SJSA1 (cell line): ENCODE data around the gene RELN. TPM values are rescaled to one million over a fixed set of nuclear protein-coding genes. Genes with fewer than 3 reads are reported as not detected.

Experiments
- DNase-seq, 2 experiments: peaks; one replicate each; pipeline ENCODE4 v3.0.0-alpha.2; 2015 to 2020; ENCODE audit warnings: low spot score in 2 of 2, low read depth in 1 of 2
- H3K27ac ChIP-seq: fragments of 250-450 bp; sonication (Bioruptor Pico); 2 replicates; pipeline ENCODE4 v1.5.1; 2020; ENCODE audit warnings: mild to moderate bottlenecking, moderate library complexity
- H3K27me3 ChIP-seq: fragments of 250-450 bp; sonication (Bioruptor Pico); replicated peaks from 2 replicates; pipeline ENCODE4 v1.5.1; 2020; ENCODE audit warnings: mild to moderate bottlenecking, moderate library complexity
- H3K36me3 ChIP-seq: fragments of 250-450 bp; sonication (Bioruptor Pico); 2 replicates; pipeline ENCODE4 v1.5.1; 2020; ENCODE audit warnings: mild to moderate bottlenecking
- H3K4me1 ChIP-seq: fragments of 250-450 bp; sonication (Bioruptor Pico); replicated peaks from 2 replicates; pipeline ENCODE4 v1.6.1; 2021; ENCODE audit warnings: mild to moderate bottlenecking
- H3K4me3 ChIP-seq: fragments of 250-450 bp; sonication (Bioruptor Pico); 2 replicates; pipeline ENCODE4 v1.5.1; 2020; ENCODE audit warnings: mild to moderate bottlenecking
- H3K9me3 ChIP-seq: fragments of 250-450 bp; sonication (Bioruptor Pico); replicated peaks from 2 replicates; pipeline ENCODE4 v1.5.1; 2020; ENCODE audit warnings: mild to moderate bottlenecking
- total RNA-seq: library from RNA; depleted of rRNA; stranded (reverse); fragments of >200 nt; shearing (Covaris generic); gene quantifications from 2 replicates; pipeline ENCODE4 v1.2.3, GENCODE V29; 2014

RELN gene
- total RNA-seq, 1 experiment from 2014 or later = 0.03 TPM

- Histone ChIP-seq H3K36me3 (no peaks in the 10 kb centered on the region), H3K9me3 (no peaks in the 10 kb centered on the region), H3K4me3 (no peak overlapping the region), H3K4me1 (peaks cover 4% of the 10 kb centered on the region; the same call in 1 of the 2 replicates), H3K27ac (no peak overlapping the region), H3K27me3 (no peaks in the 10 kb centered on the region)
- DNase-seq = no peak
These were observed 359.1 kb downstream of the RELN start for GRCh38 chr7:103630318-103630717.

GRCh38 chr7:103628742-103629141 lies 360.7 kb downstream of the RELN start:
- Histone ChIP-seq H3K4me3 (no peak overlapping the region), H3K9me3 (no peaks in the 10 kb centered on the region), H3K36me3 (no peaks in the 10 kb centered on the region), H3K27me3 (no peaks in the 10 kb centered on the region), H3K27ac (no peak overlapping the region), H3K4me1 (peaks cover 4% of the 10 kb centered on the region; the same call in 1 of the 2 replicates)
- no peak for DNase-seq

DNA sequence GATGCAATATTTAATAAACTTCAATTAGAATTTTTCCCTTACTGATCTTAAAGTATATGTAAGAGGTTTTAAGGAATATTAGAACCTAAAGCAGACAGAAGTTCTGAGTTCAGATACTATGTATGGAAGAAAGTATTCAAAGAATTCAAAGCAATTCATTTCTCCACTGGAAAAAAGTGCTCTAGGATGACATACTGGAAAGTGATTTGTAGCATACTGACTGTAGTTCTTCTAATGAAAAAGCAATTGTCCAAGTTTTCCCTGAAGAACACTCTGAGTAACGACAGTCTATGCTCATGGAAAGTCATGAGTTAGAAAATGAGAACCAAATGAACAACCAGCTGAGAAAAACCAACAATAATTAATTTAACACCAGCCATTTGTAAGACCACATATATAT lies 362.7 kb downstream of the RELN start:
- Histone ChIP-seq H3K27ac (no peak overlapping the region), H3K4me1 (no peaks in the 10 kb centered on the region), H3K27me3 (no peaks in the 10 kb centered on the region), H3K36me3 (no peaks in the 10 kb centered on the region), H3K9me3 (no peaks in the 10 kb centered on the region), H3K4me3 (no peak overlapping the region)
- DNase-seq = no peak

DNA sequence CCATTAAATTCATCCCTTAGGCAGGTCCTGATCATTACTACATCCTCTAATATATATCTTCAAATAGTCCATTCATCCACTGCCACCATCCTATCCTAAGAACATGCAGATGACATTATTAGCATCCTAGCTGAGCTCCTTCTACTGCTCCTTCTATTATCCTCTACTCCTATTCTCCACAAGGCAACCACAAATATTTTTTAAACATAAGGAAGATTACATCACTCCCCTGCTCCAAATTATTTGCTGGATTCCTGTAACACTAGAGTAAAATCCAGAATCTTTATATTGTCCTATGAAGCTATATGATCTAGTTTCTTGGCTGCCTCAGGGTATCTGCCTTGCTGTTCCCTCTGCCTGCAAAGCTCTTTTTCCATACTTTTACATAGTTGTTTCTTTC lies 367.2 kb downstream of the RELN start:
- Histone ChIP-seq H3K9me3 (no peaks in the 10 kb centered on the region), H3K36me3 (no peaks in the 10 kb centered on the region), H3K4me3 (no peak overlapping the region), H3K27me3 (no peaks in the 10 kb centered on the region), H3K27ac (no peak overlapping the region), H3K4me1 (no peaks in the 10 kb centered on the region)
- DNase-seq = no peak

GRCh38 chr7:103613655-103614642 lies 375.5 kb downstream of the RELN start:
- Histone ChIP-seq H3K4me1 (no peaks in the 10 kb centered on the region), H3K4me3 (no peak overlapping the region), H3K36me3 (no peaks in the 10 kb centered on the region), H3K9me3 (no peaks in the 10 kb centered on the region), H3K27me3 (no peaks in the 10 kb centered on the region), H3K27ac (no peak overlapping the region)
- DNase-seq = no peak

DNA sequence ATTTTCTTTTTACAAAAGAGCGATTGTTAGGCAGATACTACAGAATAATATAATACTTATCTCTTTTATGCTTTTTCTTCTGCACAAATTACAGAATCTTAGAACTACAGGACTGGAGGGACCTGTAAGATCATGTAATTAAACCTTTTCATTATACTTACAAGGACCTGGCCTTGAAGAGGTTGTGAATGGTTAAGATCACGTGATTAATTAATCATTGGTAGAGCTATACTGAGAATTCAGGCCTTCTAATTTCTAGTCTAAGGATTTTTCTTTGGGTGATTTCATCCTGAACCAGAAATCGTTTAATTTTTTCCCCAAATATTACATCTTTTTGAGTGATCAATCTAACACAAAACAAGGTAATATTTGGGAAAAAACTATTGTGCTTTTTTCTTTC lies 379.7 kb downstream of the RELN start:
- no peaks in the 10 kb centered on the region for H3K4me1 ChIP-seq
- no peaks in the 10 kb centered on the region for H3K36me3 ChIP-seq
- H3K9me3 ChIP-seq = no peaks in the 10 kb centered on the region
- no peaks in the 10 kb centered on the region for H3K27me3 ChIP-seq
- no peak overlapping the region for H3K4me3 ChIP-seq
- no peak for DNase-seq
- no peak overlapping the region for H3K27ac ChIP-seq

- Histone ChIP-seq H3K27me3 (no peaks in the 10 kb centered on the region), H3K9me3 (no peaks in the 10 kb centered on the region), H3K4me1 (no peaks in the 10 kb centered on the region), H3K4me3 (no peak overlapping the region), H3K27ac (no peak overlapping the region), H3K36me3 (no peaks in the 10 kb centered on the region)
- no peak for DNase-seq
These were observed 383.8 kb downstream of the RELN start for GRCh38 chr7:103605640-103606039.

DNA sequence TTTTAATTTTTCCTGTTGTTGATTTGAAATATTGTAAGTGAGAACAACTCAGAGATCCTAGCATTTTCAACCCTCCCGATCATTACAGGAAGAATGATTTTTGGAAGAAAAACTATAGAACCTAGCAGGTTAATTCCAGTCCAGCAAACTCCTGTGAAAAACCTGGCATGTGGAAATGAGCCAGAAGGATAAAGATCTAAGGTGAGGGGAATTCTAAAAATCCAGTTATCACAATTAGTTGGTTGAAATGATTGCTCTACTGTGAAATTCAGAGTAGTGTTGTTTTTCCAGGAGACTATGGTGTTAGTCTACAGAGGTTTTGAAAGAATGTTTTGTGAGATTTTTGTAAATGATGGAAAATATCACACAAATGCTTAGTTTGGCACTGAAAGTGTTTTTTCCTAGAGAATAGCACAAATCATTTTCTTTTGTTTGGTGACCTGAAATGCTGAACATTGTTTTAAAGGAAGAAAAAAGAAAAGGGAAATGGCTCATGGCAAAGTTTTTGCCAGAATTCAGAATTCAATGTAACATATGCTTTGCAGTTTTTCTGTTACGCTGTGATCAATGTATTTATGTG lies 391.0 kb downstream of the RELN start:
- Histone ChIP-seq H3K4me1 (no peaks in the 10 kb centered on the region), H3K27me3 (no peaks in the 10 kb centered on the region; the same call in 1 of the 2 replicates), H3K27ac (no peak overlapping the region), H3K36me3 (no peaks in the 10 kb centered on the region), H3K9me3 (no peaks in the 10 kb centered on the region), H3K4me3 (no peak overlapping the region)
- no peak for DNase-seq

DNA sequence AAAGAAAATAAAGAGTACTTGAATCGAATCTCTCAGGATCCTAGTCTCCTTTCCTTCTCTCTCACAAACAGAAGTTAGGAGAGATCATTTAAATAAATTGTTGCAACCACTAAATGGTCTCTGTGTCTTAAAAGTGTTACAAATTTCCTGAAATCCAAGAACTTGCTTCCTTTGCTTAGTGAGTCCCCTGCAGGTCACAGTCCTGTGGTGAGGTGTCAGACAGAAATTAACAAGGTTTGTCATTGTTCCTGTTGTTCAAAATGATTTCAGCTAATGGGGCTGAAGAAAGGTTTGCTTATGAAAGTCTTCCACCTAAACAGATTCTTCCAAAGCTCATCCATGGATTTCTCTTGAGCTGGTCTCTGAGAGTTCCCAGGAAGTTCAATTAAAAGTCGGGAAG lies 391.9 kb downstream of the RELN start:
- Histone ChIP-seq H3K4me3 (no peak overlapping the region), H3K27ac (no peak overlapping the region), H3K4me1 (no peaks in the 10 kb centered on the region), H3K9me3 (no peaks in the 10 kb centered on the region), H3K27me3 (no peaks in the 10 kb centered on the region; the same call in 1 of the 2 replicates), H3K36me3 (no peaks in the 10 kb centered on the region)
- DNase-seq = no peak

GRCh38 chr7:103594186-103594585 lies 395.3 kb downstream of the RELN start:
- Histone ChIP-seq H3K27ac (no peak overlapping the region), H3K9me3 (no peaks in the 10 kb centered on the region), H3K4me3 (no peak overlapping the region), H3K4me1 (no peaks in the 10 kb centered on the region), H3K36me3 (no peaks in the 10 kb centered on the region), H3K27me3 (no peaks in the 10 kb centered on the region; the same call in 1 of the 2 replicates)
- no peak for DNase-seq

GRCh38 chr7:103593691-103594090 lies 395.8 kb downstream of the RELN start:
- DNase-seq = no peak
- Histone ChIP-seq H3K27me3 (no peaks in the 10 kb centered on the region; the same call in 1 of the 2 replicates), H3K4me1 (no peaks in the 10 kb centered on the region), H3K4me3 (no peak overlapping the region), H3K9me3 (no peaks in the 10 kb centered on the region), H3K36me3 (no peaks in the 10 kb centered on the region), H3K27ac (no peak overlapping the region)

DNA sequence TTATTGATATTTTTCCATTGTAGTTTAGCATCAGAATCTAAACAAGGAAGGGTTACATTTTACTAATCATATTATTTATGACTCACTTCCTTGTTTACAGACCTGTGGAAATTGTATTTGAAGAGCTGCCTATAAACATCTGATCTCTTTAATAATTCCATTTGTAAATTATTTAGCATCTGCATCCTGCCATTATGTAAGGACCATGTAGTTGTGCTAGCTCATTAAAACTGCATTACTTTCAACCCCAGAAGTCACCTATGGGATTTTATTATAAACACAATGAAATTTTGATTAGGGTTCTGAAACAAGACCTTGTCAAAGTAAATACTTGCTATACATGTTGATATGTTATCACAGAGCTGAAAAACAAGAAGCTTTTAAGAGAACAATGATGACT lies 396.6 kb downstream of the RELN start:
- Histone ChIP-seq H3K27me3 (no peaks in the 10 kb centered on the region; the same call in 1 of the 2 replicates), H3K36me3 (no peaks in the 10 kb centered on the region), H3K9me3 (no peaks in the 10 kb centered on the region), H3K4me1 (no peaks in the 10 kb centered on the region), H3K27ac (no peak overlapping the region), H3K4me3 (no peak overlapping the region)
- no peak for DNase-seq

- no peaks in the 10 kb centered on the region for H3K36me3 ChIP-seq
- H3K27me3 ChIP-seq = no peaks in the 10 kb centered on the region; the same call in 1 of the 2 replicates
- H3K9me3 ChIP-seq = no peaks in the 10 kb centered on the region
- H3K4me1 ChIP-seq = no peaks in the 10 kb centered on the region
- no peak overlapping the region for H3K27ac ChIP-seq
- DNase-seq = no peak
- H3K4me3 ChIP-seq = no peak overlapping the region
These were observed 397.3 kb downstream of the RELN start for GRCh38 chr7:103592187-103592586.

DNA sequence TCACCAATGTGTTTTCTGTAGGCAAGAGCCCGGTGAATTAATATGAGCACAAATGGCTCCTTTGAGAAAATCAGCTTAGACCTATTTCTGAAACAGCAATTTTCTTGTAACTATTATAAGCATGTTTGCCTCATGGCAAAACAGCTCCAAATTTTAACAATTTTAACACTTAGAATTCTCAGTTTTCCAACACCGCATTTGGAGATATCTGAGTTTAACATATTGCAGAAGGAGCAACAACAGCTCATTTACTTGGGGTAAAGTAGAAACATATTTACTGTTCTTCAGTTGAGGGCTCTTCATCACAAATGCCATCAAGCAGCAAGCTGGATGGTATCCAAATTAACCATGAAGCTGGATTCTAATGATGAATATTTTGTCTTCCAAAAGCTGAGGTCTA lies 409.4 kb downstream of the RELN start:
- no peak for DNase-seq
- no peak overlapping the region for H3K27ac ChIP-seq
- H3K27me3 ChIP-seq = no peaks in the 10 kb centered on the region; the same call in 1 of the 2 replicates
- H3K9me3 ChIP-seq = no peaks in the 10 kb centered on the region
- H3K4me1 ChIP-seq = no peaks in the 10 kb centered on the region
- H3K4me3 ChIP-seq = no peak overlapping the region
- H3K36me3 ChIP-seq = no peaks in the 10 kb centered on the region
